HepG2 (cell line): ENCODE results near the gene DNAAF1. TPM values are rescaled to one million over a fixed set of nuclear protein-coding genes. Genes with fewer than 3 reads are reported as not detected.
A peak's percentile ranks its signal among the peaks of the same experiment; 100 is the strongest.

Source experiments
- CREM ChIP-seq, 2 experiments: sonication (generic) in 1 of 2; formaldehyde crosslinking in 1 of 2; IDR thresholded peaks; 2 replicates each; pipeline versions ENCODE4 v1.4.0 to v1.6.1; 2016 to 2020; ENCODE audit warnings: antibody characterized with exemption in 1 of 2, mild to moderate bottlenecking in 1 of 2, missing genetic modification reagents in 1 of 2
- DR1 ChIP-seq: sonication (generic); formaldehyde crosslinking; IDR thresholded peaks from 2 replicates; pipeline ENCODE4 v1.8.0; 2021; ENCODE audit warnings: mild to moderate bottlenecking, missing genetic modification reagents, inconsistent platforms
- ETV6 ChIP-seq: sonication (generic); formaldehyde crosslinking; conservative IDR thresholded peaks from 2 replicates; pipeline ENCODE4 v1.4.0; 2020; ENCODE audit warnings: missing genetic modification reagents
- FOSL1 ChIP-seq: sonication (generic); formaldehyde crosslinking; IDR thresholded peaks from 2 replicates; pipeline ENCODE4 v1.9.0; 2021; ENCODE audit warnings: missing genetic modification reagents, borderline replicate concordance
- FOXM1 ChIP-seq: sonication (generic); formaldehyde crosslinking; IDR thresholded peaks from 2 replicates; pipeline ENCODE4 v1.5.0; 2020; ENCODE audit warnings: missing genetic modification reagents
- HES4 ChIP-seq: sonication (generic); formaldehyde crosslinking; IDR thresholded peaks from 2 replicates; pipeline ENCODE4 v1.9.0; 2021; ENCODE audit warnings: mild to moderate bottlenecking, missing genetic modification reagents, borderline replicate concordance
- HMG20A ChIP-seq: IDR thresholded peaks from 2 replicates; pipeline ENCODE4 v1.6.1; 2016; ENCODE audit warnings: borderline replicate concordance
- HNRNPK ChIP-seq: fragments of 200-400 bp; formaldehyde crosslinking; IDR thresholded peaks from 2 replicates; pipeline ENCODE4 v1.6.1; 2018; ENCODE audit warnings: low read length, low read depth, moderate library complexity, mild to moderate bottlenecking; ENCODE audit not compliant: poor library complexity, severe bottlenecking
- KDM5A ChIP-seq: fragments of 200-600 bp; sonication (generic); IDR thresholded peaks from 2 replicates; pipeline ENCODE4 v1.7.0; 2018; ENCODE audit warnings: antibody characterized with exemption, mild to moderate bottlenecking, low read length, borderline replicate concordance
- MIXL1 ChIP-seq: IDR thresholded peaks from 2 replicates; pipeline ENCODE4 v1.6.1; 2016
- PRMT3 ChIP-seq: sonication (generic); formaldehyde crosslinking; IDR thresholded peaks from 2 replicates; pipeline ENCODE4 v1.8.1; 2022; ENCODE audit warnings: low read depth, mild to moderate bottlenecking, moderate library complexity, missing genetic modification reagents, borderline replicate concordance
- RAD51 ChIP-seq: fragments of 450-650 bp; IDR thresholded peaks from 2 replicates; pipeline ENCODE4 v1.6.1; 2016; ENCODE audit warnings: borderline replicate concordance
- REL ChIP-seq: sonication (generic); formaldehyde crosslinking; conservative IDR thresholded peaks from 2 replicates; pipeline ENCODE4 v1.8.0; 2022; ENCODE audit warnings: mild to moderate bottlenecking, missing genetic modification reagents, moderate library complexity
- SMYD3 ChIP-seq: sonication (generic); formaldehyde crosslinking; IDR thresholded peaks from 2 replicates; pipeline ENCODE4 v1.8.1; 2023; ENCODE audit warnings: mild to moderate bottlenecking, missing genetic modification reagents
- SRSF9 ChIP-seq: fragments of 200-400 bp; formaldehyde crosslinking; IDR thresholded peaks from 2 replicates; pipeline ENCODE4 v1.6.1; 2018; ENCODE audit warnings: borderline replicate concordance, mild to moderate bottlenecking, low read depth, low read length; ENCODE audit not compliant: insufficient read depth, poor library complexity, severe bottlenecking
- TAF15 ChIP-seq: fragments of 200-400 bp; formaldehyde crosslinking; IDR thresholded peaks from one replicate; pipeline ENCODE4 v1.6.1; 2018; ENCODE audit warnings: mild to moderate bottlenecking, low read depth, low read length; ENCODE audit not compliant: poor library complexity, severe bottlenecking
- TEAD3 ChIP-seq: optimal IDR thresholded peaks from 2 replicates; pipeline ENCODE3; 2016; ENCODE audit warnings: borderline replicate concordance
- XBP1 ChIP-seq: sonication (generic); formaldehyde crosslinking; IDR thresholded peaks from 2 replicates; pipeline ENCODE4 v1.5.0; 2020; ENCODE audit warnings: missing genetic modification reagents
- ZFP41 ChIP-seq: sonication (generic); formaldehyde crosslinking; IDR thresholded peaks from 2 replicates; pipeline ENCODE4 v1.4.0; 2020; ENCODE audit warnings: mild to moderate bottlenecking, missing genetic modification reagents, borderline replicate concordance
- ZNF274 ChIP-seq: sonication (generic); formaldehyde crosslinking; IDR thresholded peaks from 2 replicates; pipeline ENCODE4 v1.5.1; 2020; ENCODE audit warnings: mild to moderate bottlenecking, missing genetic modification reagents
- ZNF431 ChIP-seq: sonication (generic); formaldehyde crosslinking; IDR thresholded peaks from 2 replicates; pipeline ENCODE4 v1.9.0; 2022; ENCODE audit warnings: missing genetic modification reagents, low read depth, mild to moderate bottlenecking, borderline replicate concordance
- ZNF552 ChIP-seq: sonication (generic); formaldehyde crosslinking; IDR thresholded peaks from 2 replicates; pipeline ENCODE4 v1.9.0; 2022; ENCODE audit warnings: missing genetic modification reagents, mild to moderate bottlenecking, borderline replicate concordance
- ZNF766 ChIP-seq: sonication (generic); formaldehyde crosslinking; IDR thresholded peaks from 2 replicates; pipeline ENCODE4 v1.5.0; 2020; ENCODE audit warnings: missing genetic modification reagents, borderline replicate concordance
- polyA plus RNA-seq, 8 experiments: library from polyadenylated mRNA; depleted of rRNA in 3 of 8; stranded (reverse) in 7 of 8; unstranded in 1 of 8; fragments of >200 nt; fragmentation: Illumina TruSeq in 4 of 8; extraction: Trizol in 4 of 8; gene quantifications; 2 replicates each; pipeline versions ENCODE4 v1.2.1 to v1.2.3, GENCODE V29; 2011 to 2016; ENCODE audit warnings: low read depth in 4 of 8, missing spikeins in 1 of 8, mixed read lengths in 1 of 8; ENCODE audit not compliant: insufficient read depth in 1 of 8
- total RNA-seq, 5 experiments: library from RNA; depleted of rRNA; stranded (reverse); fragments of >200 nt; fragmentation: Illumina TruSeq; extraction: Trizol; gene quantifications; 2 replicates each; pipeline ENCODE4 v1.2.3, GENCODE V29; 2016; ENCODE audit warnings: low read depth in 1 of 5
- TF ChIP-seq, protein P1 (sequence below): sonication (generic); formaldehyde crosslinking; conservative IDR thresholded peaks from 2 replicates; pipeline ENCODE4 v1.4.0; 2020; ENCODE audit warnings: missing genetic modification reagents
- TF ChIP-seq, protein P2 (sequence below): IDR thresholded peaks from 2 replicates; pipeline ENCODE4 v1.6.1; 2018; ENCODE audit warnings: missing genetic modification reagents, mild to moderate bottlenecking, missing compliant biosample characterization
- TF ChIP-seq, protein P3 (sequence below): sonication (generic); formaldehyde crosslinking; IDR thresholded peaks from 2 replicates; pipeline ENCODE4 v1.8.1; 2023; ENCODE audit warnings: mild to moderate bottlenecking, missing genetic modification reagents, borderline replicate concordance
- TF ChIP-seq, protein P4 (sequence below): sonication (generic); formaldehyde crosslinking; IDR thresholded peaks from 2 replicates; pipeline ENCODE4 v1.5.0; 2020; ENCODE audit warnings: mild to moderate bottlenecking, low read depth, missing genetic modification reagents, borderline replicate concordance

Gene DNAAF1
- total and polyA plus RNA-seq, 2 of the 13 experiments (the other 11 are each of a cell fraction or from before 2014, with no cell fraction given) = 0.04 TPM; not detected in 1

DNA sequence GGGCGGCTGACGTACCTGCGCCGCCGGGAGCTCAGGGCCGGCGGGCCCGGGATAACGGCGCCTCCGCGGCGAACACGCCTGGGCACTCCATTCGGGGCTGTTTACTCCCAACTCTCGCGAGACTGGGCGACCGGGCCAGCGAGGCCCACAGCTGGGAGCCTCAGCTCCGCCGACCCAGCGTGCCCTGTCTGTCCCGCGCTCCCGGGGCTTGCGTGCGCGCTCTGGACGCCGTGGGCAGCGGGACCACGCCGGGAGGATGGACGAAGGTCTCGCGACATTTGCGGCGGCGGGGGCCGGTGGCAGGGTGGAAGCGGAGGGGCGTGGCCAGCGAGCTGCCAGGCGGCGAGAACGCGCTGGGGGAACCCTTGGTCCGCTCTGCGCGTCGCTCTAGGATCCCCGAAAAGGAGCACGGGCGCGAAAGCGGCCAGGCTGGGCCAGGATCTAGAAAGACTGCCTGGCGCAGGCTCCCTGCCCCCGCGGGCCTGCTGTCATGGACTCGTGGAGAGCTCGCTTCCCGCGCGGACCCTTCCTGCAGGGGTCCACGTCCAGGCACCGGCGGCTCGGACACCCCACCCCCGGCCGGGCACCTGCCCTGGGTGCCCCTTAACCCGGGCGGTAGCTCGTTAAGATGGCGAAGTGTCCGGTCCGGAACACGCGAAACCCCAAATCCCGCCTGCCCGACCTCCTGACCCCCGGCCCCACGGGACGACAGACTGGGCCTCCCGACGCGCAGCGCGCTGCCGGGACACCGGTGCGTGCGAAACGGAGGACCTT lies 28.2 kb upstream of the DNAAF1 start, which contains the start of gene MBTPS1 (continued):
- TF ChIP-seq CREM (IDR thresholded peaks at IDR 0.05) (no peak), CREM (CRISPR knock-in tag; IDR thresholded peaks at IDR 0.05) (no peak), MIXL1 (CRISPR knock-in tag) (no peak), XBP1 (CRISPR knock-in tag) (no peak), ZNF274 (CRISPR knock-in tag) (peak; percentile 94), HES4 (peak; percentile 51; the same call in 1 of the 2 replicates), ZNF431 (CRISPR knock-in tag) (no peak; the same call in 1 of the 2 replicates), ZNF552 (CRISPR knock-in tag) (no peak; the same call in 1 of the 2 replicates), ETV6 (CRISPR knock-in tag) (no peak; the same call in 1 of the 2 replicates), REL (CRISPR knock-in tag) (no peak), SRSF9 (no peak), PRMT3 (CRISPR knock-in tag) (no peak; the same call in 1 of the 2 replicates), KDM5A (peak; percentile 68), HNRNPK (peak; percentile 88), ZFP41 (CRISPR knock-in tag) (peak; percentile 90), RAD51 (no peak), TAF15 (peak; percentile 67), FOSL1 (CRISPR knock-in tag) (no peak), SMYD3 (CRISPR knock-in tag) (no peak), DR1 (CRISPR knock-in tag) (peak; percentile 74), HMG20A (CRISPR knock-in tag) (no peak), TEAD3 (CRISPR knock-in tag) (peak; percentile 85), FOXM1 (CRISPR knock-in tag) (no peak), ZNF766 (0 out of 2 replicates have a peak, but pooled peaks have one; percentile 5)
- TF ChIP-seq, protein P1, sequence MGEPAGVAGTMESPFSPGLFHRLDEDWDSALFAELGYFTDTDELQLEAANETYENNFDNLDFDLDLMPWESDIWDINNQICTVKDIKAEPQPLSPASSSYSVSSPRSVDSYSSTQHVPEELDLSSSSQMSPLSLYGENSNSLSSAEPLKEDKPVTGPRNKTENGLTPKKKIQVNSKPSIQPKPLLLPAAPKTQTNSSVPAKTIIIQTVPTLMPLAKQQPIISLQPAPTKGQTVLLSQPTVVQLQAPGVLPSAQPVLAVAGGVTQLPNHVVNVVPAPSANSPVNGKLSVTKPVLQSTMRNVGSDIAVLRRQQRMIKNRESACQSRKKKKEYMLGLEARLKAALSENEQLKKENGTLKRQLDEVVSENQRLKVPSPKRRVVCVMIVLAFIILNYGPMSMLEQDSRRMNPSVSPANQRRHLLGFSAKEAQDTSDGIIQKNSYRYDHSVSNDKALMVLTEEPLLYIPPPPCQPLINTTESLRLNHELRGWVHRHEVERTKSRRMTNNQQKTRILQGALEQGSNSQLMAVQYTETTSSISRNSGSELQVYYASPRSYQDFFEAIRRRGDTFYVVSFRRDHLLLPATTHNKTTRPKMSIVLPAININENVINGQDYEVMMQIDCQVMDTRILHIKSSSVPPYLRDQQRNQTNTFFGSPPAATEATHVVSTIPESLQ = no peak
- TF ChIP-seq, protein P2, sequence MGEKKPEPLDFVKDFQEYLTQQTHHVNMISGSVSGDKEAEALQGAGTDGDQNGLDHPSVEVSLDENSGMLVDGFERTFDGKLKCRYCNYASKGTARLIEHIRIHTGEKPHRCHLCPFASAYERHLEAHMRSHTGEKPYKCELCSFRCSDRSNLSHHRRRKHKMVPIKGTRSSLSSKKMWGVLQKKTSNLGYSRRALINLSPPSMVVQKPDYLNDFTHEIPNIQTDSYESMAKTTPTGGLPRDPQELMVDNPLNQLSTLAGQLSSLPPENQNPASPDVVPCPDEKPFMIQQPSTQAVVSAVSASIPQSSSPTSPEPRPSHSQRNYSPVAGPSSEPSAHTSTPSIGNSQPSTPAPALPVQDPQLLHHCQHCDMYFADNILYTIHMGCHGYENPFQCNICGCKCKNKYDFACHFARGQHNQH = peak; percentile 80
- TF ChIP-seq, protein P3, sequence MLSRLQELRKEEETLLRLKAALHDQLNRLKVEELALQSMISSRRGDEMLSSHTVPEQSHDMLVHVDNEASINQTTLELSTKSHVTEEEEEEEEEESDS (CRISPR knock-in tag) = no peak
- TF ChIP-seq, protein P4, sequence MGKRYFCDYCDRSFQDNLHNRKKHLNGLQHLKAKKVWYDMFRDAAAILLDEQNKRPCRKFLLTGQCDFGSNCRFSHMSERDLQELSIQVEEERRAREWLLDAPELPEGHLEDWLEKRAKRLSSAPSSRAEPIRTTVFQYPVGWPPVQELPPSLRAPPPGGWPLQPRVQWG (CRISPR knock-in tag) = no peak
